ENCODE measurements around the gene BMP8A.
"Not testable (repeated sequence)": the region's sequence is repeated elsewhere in the genome, so short reads cannot be mapped to it uniquely, and the experiment has no call there.

- TF ChIP-seq CTCF (IDR thresholded peaks at IDR 0.05 in 8 of 11, conservative IDR thresholded peaks at IDR 0.05 in 3 of 11); POLR2A (IDR thresholded peaks at IDR 0.05): not testable (repeated sequence)
Observed at GRCh38 chr1:39510570-39511186, 19.2 kb downstream of the BMP8A start.
